ENCODE results near the gene GPD1. TPM values are rescaled to one million over a fixed set of nuclear protein-coding genes. Genes with fewer than 3 reads are reported as not detected.

GPD1 gene
- total and polyA plus RNA-seq, 10 of the 15 experiments (the other 5 are each of a cell fraction or from before 2014, with no cell fraction given), result 0.04 to 0.61 (median 0.26) TPM; not detected in 1

DNA sequence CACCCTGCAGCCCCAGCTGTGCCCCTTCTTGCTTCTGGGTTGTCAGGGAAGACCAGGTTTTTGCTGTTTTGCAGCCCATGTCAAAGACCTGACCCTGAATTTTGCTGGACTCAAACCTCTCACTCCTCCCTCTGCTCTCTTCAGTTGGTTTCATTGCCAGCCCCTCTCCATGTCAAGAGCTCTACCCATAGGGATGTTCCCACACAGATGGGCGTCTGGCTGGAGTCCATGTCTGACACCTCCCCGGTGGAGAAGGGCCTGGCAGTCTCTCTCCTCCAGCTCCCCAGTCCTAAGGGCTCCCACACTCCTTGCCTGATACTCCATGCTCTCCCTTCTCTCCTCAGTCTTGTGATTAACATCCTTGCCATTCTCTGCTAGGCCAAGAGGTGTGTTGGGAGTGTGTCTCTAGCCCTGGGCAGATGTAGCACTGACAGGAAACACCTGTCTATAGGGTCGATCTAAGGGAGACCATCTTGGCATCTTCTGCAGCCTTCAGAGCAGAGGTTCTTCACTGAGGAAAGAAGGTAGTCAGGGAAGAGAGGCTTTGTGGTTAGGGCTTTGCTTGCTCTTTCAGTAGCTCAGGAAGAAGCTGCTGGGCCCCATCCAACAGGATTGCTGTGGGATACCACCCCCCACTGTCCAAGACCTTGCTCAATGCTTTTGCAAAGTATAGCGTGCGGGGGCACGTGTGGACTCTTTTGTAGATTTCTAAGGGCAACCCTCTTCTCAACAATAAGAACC lies 41.7 kb upstream of the GPD1 start:
- no peaks in the 10 kb centered on the region for H3K9me3 ChIP-seq (replicated peaks; ENCODE audit: control insufficient read depth, insufficient read depth, low read length)
- WGBS (ENCODE audit: insufficient coverage, insufficient replicate concordance, low lambda C conversion rate, missing lambda C conversion rate), result 25% methylated on average over 6 of the region's 6 CpGs
- H4K20me1 ChIP-seq (ENCODE audit: control insufficient read depth, insufficient read depth), result no peaks in the 10 kb centered on the region
- CTCF ChIA-PET, result interaction anchor here (1.8 to 4.5 kb wide), 2 partner anchors 24 to 95 kb away, joined by 11 to 16 read pairs; no protein-coding TSS in a partner anchor
- no TSS peak for BruUV-seq (replicated peaks)
- peaks cover under 1 to 9% of the 10 kb centered on the region in 2 experiments; a peak in 3 of 4 replicates for H3K27me3 ChIP-seq (replicated peaks in 1 of 2; ENCODE audit: control insufficient read depth in 2 of 2, insufficient read depth in 2 of 2, low read length in 1 of 2)
- no peak overlapping the region for H3K27ac ChIP-seq (ENCODE audit: control insufficient read depth, insufficient read depth)
- in situ Hi-C loops (cut with MboI) (no loop called here), intact Hi-C loops (cut with micrococcal nuclease; ENCODE audit: unreplicated experiment) (no loop called here)
- H2AFZ ChIP-seq (ENCODE audit: control insufficient read depth, low read depth, low read length), result no peak overlapping the region
- 0 out of 2 replicates have a peak, but pooled peaks cover under 1% of the 10 kb centered on the region for H3K4me1 ChIP-seq (ENCODE audit: control insufficient read depth, insufficient read depth, low read length)
- RAD21 ChIA-PET (ENCODE audit: unreplicated experiment), result interaction anchor here (1.3 kb wide), 1 partner anchor 96 kb away, joined by 3 read pairs; no protein-coding TSS in a partner anchor
- H3K36me3 ChIP-seq (ENCODE audit: control insufficient read depth in 2 of 2, insufficient read depth in 2 of 2, low read length in 1 of 2), result no peaks in the 10 kb centered on the region
- H3K9ac ChIP-seq (ENCODE audit: control insufficient read depth, insufficient read depth, low read length), result no peak overlapping the region
- FAIRE-seq (no peak), ATAC-seq (no peak), DNase-seq (ENCODE audit: low read depth, low spot score) (no peak)
- H3K4me2 ChIP-seq (ENCODE audit: control insufficient read depth, insufficient read depth), result no peak overlapping the region
- POLR2A ChIA-PET, result no interaction called here
- no peaks in the 10 kb centered on the region for H3K79me2 ChIP-seq (ENCODE audit: control insufficient read depth, insufficient read depth, low read length)
- H3K4me3 ChIP-seq, result no peak overlapping the region
- TF ChIP-seq ELK1 (IDR thresholded peaks at IDR 0.05; ENCODE audit: low read depth, low read length), result no peak
- no peak for TF ChIP-seq CBX3 (IDR thresholded peaks at IDR 0.05; ENCODE audit: borderline replicate concordance, low read depth)
- TF ChIP-seq TBL1XR1 (IDR thresholded peaks at IDR 0.05; ENCODE audit: low read depth, low read length), result no peak
- no peak for TF ChIP-seq RELA (IDR thresholded peaks at IDR 0.05; ENCODE audit: borderline replicate concordance, partially characterized antibody)
- no peak for TF ChIP-seq TCF12 (IDR thresholded peaks at IDR 0.05; ENCODE audit: low read depth, low read length)
- SMC1A ChIA-PET (ENCODE audit: uncharacterized antibody, unreplicated experiment), result no interaction called here

All from GM12878 (cell line).